Gastrocnemius medialis (tissue), 4 donors: Measurements from ENCODE around the gene NR1H2. TPM values are rescaled to one million over a fixed set of nuclear protein-coding genes. Genes with fewer than 3 reads are reported as not detected.
"Not testable (repeated sequence)": the region's sequence is repeated elsewhere in the genome, so short reads cannot be mapped to it uniquely, and the experiment has no call there.

Experiments
- ATAC-seq, 2 donors: fragments of 150-250 bp; one replicate each; pipeline ENCODE4 v1.9.1; 2016
- DNase-seq, 2 donors: peaks; one replicate each; pipeline ENCODE4 v3.0.0-alpha.2; 2019
- H3K27ac ChIP-seq, 4 donors: fragments of 200-600 bp; sonication (generic); 1 replicate in 1 of 4; 2 replicates in 3 of 4; pipeline ENCODE4 v1.5.1; 2016 to 2018; ENCODE audit warnings: mild to moderate bottlenecking in 2 of 4, moderate library complexity in 1 of 4
- H3K27me3 ChIP-seq, 3 donors: fragments of 200-600 bp; sonication (generic) in 2 of 3; 1 replicate in 1 of 3; 2 replicates in 2 of 3; pipeline versions ENCODE4 v1.5.1 to v1.6.0; 2016 to 2019; ENCODE audit warnings: mild to moderate bottlenecking in 1 of 3, moderate library complexity in 1 of 3
- H3K36me3 ChIP-seq, 2 donors: fragments of 200-600 bp; sonication (generic) in 1 of 2; one replicate each; pipeline ENCODE4 v1.5.1; 2017 to 2018
- H3K4me1 ChIP-seq, 2 donors: fragments of 200-600 bp; sonication (generic) in 1 of 2; one replicate each; pipeline ENCODE4 v1.5.1; 2016 to 2017; ENCODE audit warnings: mild to moderate bottlenecking in 2 of 2
- H3K4me3 ChIP-seq, 4 donors: fragments of 200-600 bp; sonication (generic) in 3 of 4; 1 replicate in 1 of 4; 2 replicates in 3 of 4; pipeline ENCODE4 v1.5.1; 2016 to 2019; ENCODE audit warnings: mild to moderate bottlenecking in 2 of 4
- H3K9me3 ChIP-seq, 3 donors: fragments of 200-600 bp; sonication (generic) in 2 of 3; 1 replicate in 1 of 3; 2 replicates in 2 of 3; pipeline ENCODE4 v1.5.1; 2016 to 2019
- CTCF ChIP-seq, 5 experiments: fragments of 450-650 bp in 3 of 5; fragments of 200-600 bp in 2 of 5; sonication (generic) in 2 of 5; IDR thresholded peaks in 4 of 5; conservative IDR thresholded peaks in 1 of 5; 1 replicate in 4 of 5; 2 replicates in 1 of 5; pipeline ENCODE4 v1.5.1; 2016 to 2019; ENCODE audit warnings: antibody characterized with exemption in 5 of 5, mild to moderate bottlenecking in 3 of 5, moderate library complexity in 3 of 5
- POLR2A ChIP-seq, 2 donors: fragments of 450-650 bp; IDR thresholded peaks; one replicate each; pipeline ENCODE4 v1.6.1; 2017; ENCODE audit warnings: antibody characterized with exemption in 2 of 2, mild to moderate bottlenecking in 2 of 2, moderate library complexity in 2 of 2
- in situ Hi-C, 4 donors: fragments of 200-750 bp; cut with MboI; loops; one replicate each; pipeline versions ENCODE4 v1.15.0 to v1.8.0; 2017; ENCODE audit warnings: low sequenced_read_pairs in 4 of 4
- intact Hi-C: fragments of 100-400 bp; cut with DNase I; formaldehyde crosslinking; loops from one replicate; pipeline ENCODE4 v1.15.1; 2023; ENCODE audit warnings: low total_unique reads
- total RNA-seq, 4 donors: library from RNA; depleted of rRNA; stranded (reverse); fragments of >200 nt; gene quantifications; one replicate each; pipeline versions ENCODE4 v1.1.0 to v1.2.3, GENCODE V29; 2016

NR1H2 gene
- total RNA-seq, 4 donors from 2014 or later: 155 to 232 (median 200) TPM

GRCh38 chr19:50344661-50345318, 31.5 kb upstream of the NR1H2 start:
- intact Hi-C loops: no loop called here
- Histone ChIP-seq H3K9me3 (no peaks in the 10 kb centered on the region), H3K4me3 (no peak overlapping the region), H3K36me3 (no peaks in the 10 kb centered on the region), H3K4me1 (no peaks in the 10 kb centered on the region), H3K27me3 (no peaks in the 10 kb centered on the region), H3K27ac (no peak overlapping the region)
- in situ Hi-C loops: no loop called here
- ATAC-seq (no peak), DNase-seq (no peak)
- no peak for TF ChIP-seq CTCF (IDR thresholded peaks at IDR 0.05 in 4 of 5, conservative IDR thresholded peaks at IDR 0.05 in 1 of 5)
- no peak for TF ChIP-seq POLR2A (IDR thresholded peaks at IDR 0.05)

DNA sequence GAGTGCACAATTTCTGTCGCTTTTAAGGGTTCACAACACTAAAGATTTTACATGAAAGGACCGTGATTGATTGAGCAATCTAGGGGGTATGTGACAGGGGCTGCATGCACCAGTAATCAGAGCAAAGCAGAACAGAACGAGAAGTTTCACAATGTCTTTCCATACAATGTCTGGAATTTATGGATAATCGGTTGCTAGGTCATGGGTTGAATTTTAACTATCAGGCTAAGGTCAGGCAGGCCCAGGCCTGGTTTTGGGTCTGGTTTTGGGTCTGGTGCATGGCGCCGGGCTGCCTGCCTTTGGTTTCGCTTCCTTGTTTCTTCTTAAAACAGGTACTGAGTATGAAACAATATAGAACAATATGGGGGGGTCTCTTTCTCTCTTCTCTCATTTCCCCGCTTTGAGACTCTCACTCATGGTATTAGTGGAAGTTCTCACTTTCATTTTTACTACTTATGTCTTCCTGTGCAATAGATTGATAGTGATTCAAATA, 29.1 kb upstream of the NR1H2 start:
- ATAC-seq, H3K36me3 ChIP-seq, in situ Hi-C loops, H3K27ac ChIP-seq, H3K4me3 ChIP-seq, DNase-seq, intact Hi-C loops, H3K27me3 ChIP-seq, H3K4me1 ChIP-seq, H3K9me3 ChIP-seq: not testable (repeated sequence)

DNA sequence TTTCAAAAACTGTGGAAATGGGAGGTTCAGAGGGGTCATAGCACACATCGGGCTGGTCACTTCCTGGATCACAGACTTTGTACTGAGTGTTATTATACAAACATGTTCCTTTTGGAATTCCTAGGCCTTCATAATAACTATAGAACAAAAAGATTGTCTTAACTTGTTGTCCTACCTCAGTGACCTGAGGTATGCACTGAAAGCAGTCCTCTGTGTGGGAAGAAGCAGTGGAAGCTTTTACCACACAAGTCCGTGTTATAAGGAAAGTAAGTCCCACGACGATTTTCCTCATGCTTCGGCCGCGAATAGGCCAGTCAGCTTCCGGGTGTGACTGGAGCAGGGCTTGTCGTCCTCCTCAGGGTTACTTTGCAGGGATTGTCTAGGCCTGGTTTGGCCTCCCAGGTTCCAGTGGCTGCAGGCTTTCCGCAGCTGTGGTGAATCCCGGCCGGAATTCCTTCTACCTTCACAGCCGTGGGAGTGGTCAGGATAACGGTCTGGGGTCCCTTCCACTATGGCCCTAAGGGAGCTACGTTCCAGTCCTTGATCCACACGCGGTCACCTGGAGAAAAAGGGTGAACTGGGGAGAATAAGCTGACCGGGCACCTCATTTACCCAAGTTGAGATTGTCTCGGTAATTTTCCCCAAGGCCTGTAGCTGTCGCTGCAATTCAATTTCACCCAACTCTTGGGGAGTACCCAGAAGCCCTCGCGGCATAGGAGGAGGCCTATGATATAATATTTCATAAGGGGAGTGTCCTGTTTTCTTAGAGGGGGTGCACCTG, 26.8 kb upstream of the NR1H2 start:
- DNase-seq (no peak), ATAC-seq (no peak)
- in situ Hi-C loops: loop anchor here in 2 of 4 donors (10.0 to 25.0 kb wide), 2 partner anchors 113 to 435 kb away; no protein-coding TSS in a partner anchor
- TF ChIP-seq POLR2A (IDR thresholded peaks at IDR 0.05): no peak
- no peak for TF ChIP-seq CTCF (IDR thresholded peaks at IDR 0.05 in 4 of 5, conservative IDR thresholded peaks at IDR 0.05 in 1 of 5)
- intact Hi-C loops: no loop called here
- Histone ChIP-seq H3K9me3 (no peaks in the 10 kb centered on the region), H3K36me3 (no peaks in the 10 kb centered on the region), H3K27me3 (no peaks in the 10 kb centered on the region), H3K4me1 (no peaks in the 10 kb centered on the region), H3K4me3 (no peak overlapping the region), H3K27ac (peak overlapping the region in 1 of 4 donors; percentile 6)

GRCh38 chr19:50352242-50352641, 24.0 kb upstream of the NR1H2 start:
- H3K36me3 ChIP-seq: no peaks in the 10 kb centered on the region
- no peak for DNase-seq
- no peaks in the 10 kb centered on the region for H3K27me3 ChIP-seq
- no peaks in the 10 kb centered on the region for H3K4me1 ChIP-seq
- in situ Hi-C loops (loop anchor here in 2 of 4 donors (10.0 to 25.0 kb wide), 2 partner anchors 110 to 433 kb away; no protein-coding TSS in a partner anchor), intact Hi-C loops (no loop called here)
- H3K9me3 ChIP-seq: no peaks in the 10 kb centered on the region
- no peak overlapping the region for H3K4me3 ChIP-seq
- ATAC-seq: no peak
- H3K27ac ChIP-seq: no peak overlapping the region
- TF ChIP-seq CTCF (IDR thresholded peaks at IDR 0.05 in 4 of 5, conservative IDR thresholded peaks at IDR 0.05 in 1 of 5) (no peak), POLR2A (IDR thresholded peaks at IDR 0.05) (no peak)

GRCh38 chr19:50353487-50353880, 22.8 kb upstream of the NR1H2 start:
- H3K4me1 ChIP-seq, ATAC-seq, H3K27me3 ChIP-seq, H3K4me3 ChIP-seq, H3K9me3 ChIP-seq, intact Hi-C loops, H3K36me3 ChIP-seq, H3K27ac ChIP-seq, DNase-seq: not testable (repeated sequence)
- in situ Hi-C loops: loop anchor here in 2 of 4 donors (10.0 to 25.0 kb wide), 2 partner anchors 109 to 431 kb away; no protein-coding TSS in a partner anchor
